Measurements from ENCODE around the gene GLCE. TPM values are rescaled to one million over a fixed set of nuclear protein-coding genes. Genes with fewer than 3 reads are reported as not detected.
"Not testable (repeated sequence)": the region's sequence is repeated elsewhere in the genome, so short reads cannot be mapped to it uniquely, and the experiment has no call there.

GLCE gene
- polyA plus RNA-seq, 3 donors: 42.4 to 48.3 (median 44.7) TPM

- no peak for DNase-seq
Measured at GRCh38 chr15:69132977-69133861, 27.2 kb upstream of the GLCE start.

- no peak for DNase-seq
Measured at GRCh38 chr15:69133862-69134519, 26.4 kb upstream of the GLCE start.

- DNase-seq: no peak
Measured at GRCh38 chr15:69134791-69135190, 25.6 kb upstream of the GLCE start.

DNA sequence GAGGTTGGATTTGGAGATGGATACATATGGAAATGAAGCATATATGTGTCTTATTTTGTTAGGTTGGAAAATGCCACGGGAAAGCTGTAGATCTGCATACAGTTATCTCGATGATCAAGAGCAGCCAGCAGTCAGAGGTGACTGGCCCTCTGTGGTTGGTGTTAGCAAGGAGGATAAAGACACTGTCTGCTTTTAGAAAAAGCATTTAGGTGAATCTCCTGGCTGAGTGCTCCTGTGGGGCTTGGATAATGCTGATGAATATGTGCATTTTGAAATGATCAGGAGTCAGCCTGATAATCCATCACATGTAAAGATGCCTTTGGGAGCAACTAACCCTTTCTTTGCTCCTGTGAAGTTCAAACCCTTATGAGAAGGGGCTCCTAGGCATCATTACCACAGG lies 24.9 kb upstream of the GLCE start:
- no peak for DNase-seq

GRCh38 chr15:69138963-69139362 lies 21.5 kb upstream of the GLCE start:
- no peak for DNase-seq

- DNase-seq: no peak
Measured at GRCh38 chr15:69140306-69140705, 20.1 kb upstream of the GLCE start.

GRCh38 chr15:69141286-69141701 lies 19.1 kb upstream of the GLCE start:
- no peak for DNase-seq

DNA sequence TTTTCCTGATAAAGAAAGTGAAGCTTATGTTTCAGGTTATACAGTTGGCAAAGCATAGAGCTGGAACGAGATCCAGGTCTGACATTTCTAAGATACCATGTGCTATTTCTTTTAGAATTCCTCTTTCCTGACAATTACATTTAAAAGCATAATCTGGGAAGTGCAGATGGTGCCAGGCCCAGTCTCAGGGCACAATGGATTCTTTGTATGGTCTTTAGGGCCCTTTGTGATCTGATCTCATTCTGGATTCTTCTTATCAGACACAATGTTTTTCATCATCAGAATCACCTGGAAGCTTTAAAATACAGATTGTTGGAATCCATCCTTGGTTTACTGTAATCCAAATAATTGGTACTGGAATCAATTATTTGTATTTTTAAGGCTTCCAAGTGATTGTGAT lies 18.6 kb upstream of the GLCE start:
- DNase-seq: no peak

GRCh38 chr15:69143756-69144436 lies 16.5 kb upstream of the GLCE start:
- peak; percentile 62 for DNase-seq

GRCh38 chr15:69144530-69144929 lies 15.9 kb upstream of the GLCE start:
- DNase-seq: no peak

DNA sequence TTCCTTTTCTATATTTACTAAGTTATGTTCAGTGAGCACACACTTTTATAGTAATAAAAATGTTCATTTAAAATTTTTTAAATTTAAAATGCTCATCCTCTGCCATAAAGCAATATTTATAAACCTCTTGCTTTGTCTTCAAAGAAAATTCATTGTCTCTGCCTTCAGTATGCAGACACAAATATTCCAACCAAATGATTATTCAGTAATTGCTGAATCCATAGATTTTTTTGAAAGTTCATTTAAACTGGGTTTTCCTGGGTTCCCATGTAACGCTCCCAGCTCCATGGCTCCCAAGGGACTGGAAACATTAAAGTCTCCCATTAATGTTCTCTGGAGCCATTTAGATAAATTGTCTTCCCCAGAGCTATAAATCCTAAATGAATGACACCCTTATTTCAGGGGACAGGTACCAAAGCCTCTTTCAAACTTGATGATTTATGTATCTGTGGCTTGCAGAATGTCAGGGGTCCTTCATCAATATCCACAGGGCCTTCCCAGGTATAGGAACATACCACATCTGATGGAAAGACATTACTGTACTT lies 15.2 kb upstream of the GLCE start:
- no peak for DNase-seq

GRCh38 chr15:69145694-69146492 lies 14.5 kb upstream of the GLCE start:
- peak; percentile 84 for DNase-seq

GRCh38 chr15:69146724-69147435 lies 13.6 kb upstream of the GLCE start:
- DNase-seq: no peak

DNA sequence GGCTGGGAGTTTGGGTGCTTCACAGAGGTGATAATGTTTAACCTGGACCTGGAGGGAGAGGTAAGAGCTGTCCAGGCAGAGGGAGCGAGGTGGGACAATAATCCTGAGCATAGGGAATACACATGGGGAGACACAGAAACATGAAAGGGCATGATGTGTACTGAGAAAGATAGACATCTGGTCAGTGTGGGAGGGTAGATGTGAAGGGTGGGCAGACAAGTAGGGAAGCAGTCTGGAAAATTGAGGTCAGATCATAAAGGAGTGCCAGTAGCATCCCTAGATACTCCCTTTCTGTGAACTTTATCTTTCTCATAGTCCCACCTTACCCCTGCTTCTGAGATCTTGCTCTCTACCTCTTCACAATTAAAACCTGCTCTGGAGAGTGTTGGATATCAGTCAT lies 12.0 kb upstream of the GLCE start:
- DNase-seq: no peak

GRCh38 chr15:69149163-69149562 lies 11.3 kb upstream of the GLCE start:
- no peak for DNase-seq

GRCh38 chr15:69149803-69150202 lies 10.6 kb upstream of the GLCE start:
- no peak for DNase-seq

- DNase-seq: no peak
Measured at GRCh38 chr15:69150336-69150735, 10.1 kb upstream of the GLCE start.

DNA sequence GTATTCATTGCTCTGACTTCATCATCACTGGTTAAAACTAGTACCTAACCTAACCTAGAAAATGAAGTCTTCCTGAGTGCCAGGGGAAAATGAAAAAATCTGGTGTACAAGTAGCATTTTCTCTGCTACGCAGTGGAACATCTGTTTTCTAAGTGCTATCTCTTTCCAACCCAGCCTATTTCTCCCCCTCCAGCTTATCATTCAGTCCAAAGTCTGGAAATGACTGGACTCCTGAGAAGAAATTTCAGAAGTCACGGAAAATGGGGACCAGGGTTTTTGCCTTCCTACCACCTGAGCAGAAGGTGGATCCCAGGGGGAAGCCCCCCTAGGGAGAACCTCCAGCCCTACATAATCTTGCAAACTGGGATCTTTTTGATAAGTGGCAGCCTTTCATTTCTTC lies 9.6 kb upstream of the GLCE start:
- DNase-seq: no peak

GRCh38 chr15:69153046-69153445 lies 7.4 kb upstream of the GLCE start:
- DNase-seq: no peak

- not testable (repeated sequence) for DNase-seq
Measured at GRCh38 chr15:69153587-69153986, 6.8 kb upstream of the GLCE start.

DNA sequence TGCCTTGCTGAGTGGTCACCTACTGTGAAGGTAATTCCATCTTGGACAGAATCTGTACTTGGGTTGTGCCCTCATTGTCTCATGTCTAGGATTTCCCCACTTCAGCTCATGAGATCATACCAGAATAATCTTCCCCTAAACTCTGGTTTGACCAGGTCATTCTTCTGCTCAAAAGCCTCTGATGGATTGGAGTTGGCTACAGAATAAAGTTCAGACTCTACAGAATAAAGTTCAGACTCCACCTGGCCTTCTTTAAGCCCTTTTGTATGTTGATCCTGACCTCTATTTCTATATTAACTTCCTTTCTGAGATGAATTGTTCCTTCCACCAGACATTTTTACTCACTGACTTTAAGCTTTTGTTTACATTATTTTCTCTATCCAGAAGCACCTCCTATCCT lies 6.4 kb upstream of the GLCE start:
- no peak for DNase-seq
